ENCODE measurements around the gene GNAS-AS1.

The GNAS-AS1 gene

DNA sequence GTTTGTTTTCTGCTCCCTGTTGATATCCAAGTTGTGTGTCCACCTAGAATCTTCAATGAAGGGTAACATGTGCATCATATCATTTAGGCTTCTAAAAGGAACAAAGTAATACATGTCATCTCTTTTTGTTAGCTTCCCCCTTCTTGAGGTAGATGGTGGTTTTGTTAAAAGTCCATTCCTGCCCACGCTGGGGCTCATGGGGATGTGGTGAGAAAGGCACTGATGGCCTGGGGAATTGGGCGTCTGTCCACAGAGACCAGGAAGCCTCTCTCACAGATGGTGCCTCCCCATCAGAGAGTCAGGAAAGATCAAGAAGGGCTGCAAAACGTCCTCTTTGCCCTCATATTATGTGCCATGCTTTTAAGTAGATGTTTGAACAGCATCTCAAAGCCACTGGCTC lies 34.3 kb upstream of the GNAS-AS1 start:
- no peak overlapping the region for H3K23ac ChIP-seq (ENCODE audit: low read length in 2 of 2)
- DNase-seq, result no peak
- H3K4me3 ChIP-seq (ENCODE audit: insufficient read depth in 1 of 2, low read depth in 1 of 2, low read length in 2 of 2), result no peak overlapping the region
- no peak overlapping the region for H2BK12ac ChIP-seq (ENCODE audit: low read length in 2 of 2)
- H2BK15ac ChIP-seq (ENCODE audit: low read depth, poor library complexity, severe bottlenecking), result no peak overlapping the region
- H3K36me3 ChIP-seq (ENCODE audit: control insufficient read depth in 1 of 2, insufficient read depth in 2 of 2, low read depth in 1 of 2, low read length in 2 of 2), result peaks cover 0 to 4% of the 10 kb centered on the region in 2 experiments
- no peaks in the 10 kb centered on the region for H3K27me3 ChIP-seq (ENCODE audit: control insufficient read depth in 1 of 2, insufficient read depth in 1 of 2, low read length in 2 of 2)
- WGBS, result 92% methylated on average over 3 of the region's 3 CpGs
- no peak overlapping the region for H4K91ac ChIP-seq (ENCODE audit: low read length)
- H3K18ac ChIP-seq (ENCODE audit: low read depth in 1 of 2, low read length in 2 of 2), result no peak overlapping the region
- no peak overlapping the region for H3K14ac ChIP-seq (ENCODE audit: low read length in 2 of 2)
- H2BK5ac ChIP-seq (ENCODE audit: low read depth, low read length, poor library complexity, severe bottlenecking), result no peak overlapping the region
- H3K4me2 ChIP-seq (ENCODE audit: low read length, poor library complexity, severe bottlenecking), result no peak overlapping the region
- no peak overlapping the region for H3K9ac ChIP-seq (ENCODE audit: low read length)
- H2AK5ac ChIP-seq (ENCODE audit: low read length, severe bottlenecking), result no peak overlapping the region
- H3K27ac ChIP-seq (ENCODE audit: low read length, poor library complexity, severe bottlenecking), result no peak overlapping the region
- H3K9me3 ChIP-seq (ENCODE audit: control insufficient read depth, low read length), result no peaks in the 10 kb centered on the region
- H2AFZ ChIP-seq (ENCODE audit: low read depth, low read length), result no peak overlapping the region
- no peak overlapping the region for H2BK120ac ChIP-seq (ENCODE audit: low read depth, low read length)
- H3K4me1 ChIP-seq (ENCODE audit: control insufficient read depth, insufficient read depth, low read depth, low read length), result peaks cover 14% of the 10 kb centered on the region
- no peak overlapping the region for H3K4ac ChIP-seq (ENCODE audit: low read depth in 1 of 2, low read length in 2 of 2)
- no peak overlapping the region for H4K8ac ChIP-seq (ENCODE audit: low read length)
- peaks cover 7% of the 10 kb centered on the region for H3K79me1 ChIP-seq (replicated peaks; ENCODE audit: low read length, poor library complexity, severe bottlenecking)

DNA sequence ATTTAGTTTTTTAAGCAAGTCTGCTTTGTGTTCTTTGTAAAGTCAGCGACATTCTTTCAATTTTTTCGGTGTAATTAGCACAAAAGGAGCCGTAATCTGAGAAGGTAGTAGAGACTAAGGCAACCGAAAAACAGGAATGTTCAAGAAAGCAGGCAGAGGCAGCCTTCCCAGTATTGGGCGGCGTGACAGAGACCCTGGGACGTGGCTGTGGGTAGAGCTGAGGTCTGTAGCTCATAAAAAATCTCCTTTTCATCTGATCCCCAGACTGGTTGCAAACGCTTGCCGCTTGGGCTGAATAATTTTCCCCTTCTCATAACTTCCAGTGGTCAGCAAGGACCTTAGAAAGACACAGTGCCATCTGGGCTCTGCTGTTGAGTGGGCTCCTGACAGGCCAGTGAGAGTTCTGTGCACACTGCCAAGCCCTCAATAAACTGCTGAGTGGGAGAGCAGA lies 32.6 kb upstream of the GNAS-AS1 start:
- Histone ChIP-seq H2BK12ac (ENCODE audit: low read length in 2 of 2) (no peak overlapping the region), H2BK15ac (ENCODE audit: low read depth, poor library complexity, severe bottlenecking) (no peak overlapping the region), H3K9ac (ENCODE audit: low read length) (no peak overlapping the region), H3K9me3 (ENCODE audit: control insufficient read depth, low read length) (no peaks in the 10 kb centered on the region), H3K79me1 (replicated peaks; ENCODE audit: low read length, poor library complexity, severe bottlenecking) (peaks cover 3% of the 10 kb centered on the region), H3K27ac (ENCODE audit: low read length, poor library complexity, severe bottlenecking) (peak overlapping the region; percentile 13), H3K4me1 (ENCODE audit: control insufficient read depth, insufficient read depth, low read depth, low read length) (peaks cover 8% of the 10 kb centered on the region), H3K36me3 (ENCODE audit: control insufficient read depth in 1 of 2, insufficient read depth in 2 of 2, low read depth in 1 of 2, low read length in 2 of 2) (no peaks in the 10 kb centered on the region), H2AK5ac (ENCODE audit: low read length, severe bottlenecking) (no peak overlapping the region), H2BK5ac (ENCODE audit: low read depth, low read length, poor library complexity, severe bottlenecking) (no peak overlapping the region), H3K23ac (ENCODE audit: low read length in 2 of 2) (peak overlapping the region in 1 of 2 experiments; percentile 3), H2AFZ (ENCODE audit: low read depth, low read length) (no peak overlapping the region), H4K8ac (ENCODE audit: low read length) (no peak overlapping the region), H2BK120ac (ENCODE audit: low read depth, low read length) (no peak overlapping the region), H3K18ac (ENCODE audit: low read depth in 1 of 2, low read length in 2 of 2) (no peak overlapping the region), H3K4me3 (ENCODE audit: insufficient read depth in 1 of 2, low read depth in 1 of 2, low read length in 2 of 2) (no peak overlapping the region), H3K4me2 (ENCODE audit: low read length, poor library complexity, severe bottlenecking) (no peak overlapping the region), H3K14ac (ENCODE audit: low read length in 2 of 2) (no peak overlapping the region), H3K27me3 (ENCODE audit: control insufficient read depth in 1 of 2, insufficient read depth in 1 of 2, low read length in 2 of 2) (peaks cover 3 to 8% of the 10 kb centered on the region in 2 experiments), H4K91ac (ENCODE audit: low read length) (no peak overlapping the region), H3K4ac (ENCODE audit: low read depth in 1 of 2, low read length in 2 of 2) (no peak overlapping the region)
- 34% methylated on average over 9 of the region's 9 CpGs for WGBS
- DNase-seq, result no peak

DNA sequence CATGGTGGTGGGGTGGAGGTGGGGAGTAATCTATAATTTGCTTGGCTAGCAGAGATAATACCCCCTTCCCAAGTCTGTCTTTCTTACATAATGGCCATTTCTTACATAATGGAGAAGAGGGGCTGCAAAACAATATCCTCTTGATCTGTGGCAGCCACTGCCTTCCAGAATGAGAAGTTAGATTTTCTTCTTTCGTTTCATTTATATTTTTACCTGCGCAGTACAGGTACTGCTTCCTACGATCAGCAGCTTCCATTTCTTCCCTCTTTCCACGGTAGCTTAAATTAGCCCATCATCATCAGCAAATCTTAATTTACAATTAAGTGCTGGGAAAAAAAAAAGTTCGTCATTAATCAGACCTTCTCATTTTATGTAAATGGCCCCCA lies 32.0 kb upstream of the GNAS-AS1 start:
- H3K23ac ChIP-seq (ENCODE audit: low read length in 2 of 2), result no peak overlapping the region
- H2BK5ac ChIP-seq (ENCODE audit: low read depth, low read length, poor library complexity, severe bottlenecking), result no peak overlapping the region
- H3K27ac ChIP-seq (ENCODE audit: low read length, poor library complexity, severe bottlenecking), result no peak overlapping the region
- no peak for DNase-seq
- H3K18ac ChIP-seq (ENCODE audit: low read depth in 1 of 2, low read length in 2 of 2), result no peak overlapping the region
- no peak overlapping the region for H3K4me2 ChIP-seq (ENCODE audit: low read length, poor library complexity, severe bottlenecking)
- no peak overlapping the region for H3K4ac ChIP-seq (ENCODE audit: low read depth in 1 of 2, low read length in 2 of 2)
- no peak overlapping the region for H3K4me3 ChIP-seq (ENCODE audit: insufficient read depth in 1 of 2, low read depth in 1 of 2, low read length in 2 of 2)
- no peak overlapping the region for H2BK120ac ChIP-seq (ENCODE audit: low read depth, low read length)
- peaks cover 3 to 8% of the 10 kb centered on the region in 2 experiments for H3K27me3 ChIP-seq (ENCODE audit: control insufficient read depth in 1 of 2, insufficient read depth in 1 of 2, low read length in 2 of 2)
- H3K79me1 ChIP-seq (replicated peaks; ENCODE audit: low read length, poor library complexity, severe bottlenecking), result no peaks in the 10 kb centered on the region
- no peaks in the 10 kb centered on the region for H3K9me3 ChIP-seq (ENCODE audit: control insufficient read depth, low read length)
- H4K91ac ChIP-seq (ENCODE audit: low read length), result no peak overlapping the region
- 93% methylated on average over 5 of the region's 5 CpGs for WGBS
- H4K8ac ChIP-seq (ENCODE audit: low read length), result no peak overlapping the region
- H2BK12ac ChIP-seq (ENCODE audit: low read length in 2 of 2), result no peak overlapping the region
- no peak overlapping the region for H2AFZ ChIP-seq (ENCODE audit: low read depth, low read length)
- peaks cover 5% of the 10 kb centered on the region for H3K4me1 ChIP-seq (ENCODE audit: control insufficient read depth, insufficient read depth, low read depth, low read length)
- no peak overlapping the region for H3K9ac ChIP-seq (ENCODE audit: low read length)
- H2BK15ac ChIP-seq (ENCODE audit: low read depth, poor library complexity, severe bottlenecking), result no peak overlapping the region
- no peak overlapping the region for H2AK5ac ChIP-seq (ENCODE audit: low read length, severe bottlenecking)
- H3K14ac ChIP-seq (ENCODE audit: low read length in 2 of 2), result no peak overlapping the region
- no peaks in the 10 kb centered on the region for H3K36me3 ChIP-seq (ENCODE audit: control insufficient read depth in 1 of 2, insufficient read depth in 2 of 2, low read depth in 1 of 2, low read length in 2 of 2)

DNA sequence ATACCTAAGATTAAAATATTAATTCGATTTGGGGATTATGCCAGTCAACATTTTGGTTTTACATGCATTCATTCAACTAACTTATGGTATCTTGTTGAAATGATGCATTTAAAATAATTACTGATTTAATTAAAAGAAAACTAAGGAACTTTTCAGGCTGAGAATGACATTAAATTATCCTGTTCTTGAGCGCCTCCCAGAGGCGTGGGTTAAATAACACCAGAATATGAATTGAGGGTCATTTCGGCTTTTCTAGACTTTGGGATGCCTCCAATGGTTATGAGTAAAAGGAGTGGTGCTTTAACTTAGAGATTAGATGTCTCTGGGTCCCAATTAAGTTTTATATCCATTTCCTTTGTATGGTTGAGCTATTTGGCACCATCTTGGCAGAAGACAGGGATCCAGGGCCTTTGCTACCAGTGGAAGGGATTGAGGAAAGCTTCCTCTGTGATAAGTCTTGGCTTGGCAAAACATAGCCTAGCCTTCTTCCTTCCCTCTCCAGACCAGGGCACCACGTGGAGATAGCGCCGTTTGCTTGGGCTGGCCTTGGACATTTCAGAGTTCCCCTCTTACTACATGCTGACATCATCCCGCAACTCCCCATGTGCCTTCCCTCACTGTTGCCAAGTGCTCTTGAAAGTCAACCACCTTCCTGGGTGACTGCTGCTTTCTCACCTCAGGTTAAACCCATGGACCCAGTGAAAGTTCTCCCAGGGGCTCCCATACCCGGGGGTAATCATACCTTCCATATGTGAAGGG lies 30.5 kb upstream of the GNAS-AS1 start:
- Histone ChIP-seq H3K27me3 (ENCODE audit: control insufficient read depth in 1 of 2, insufficient read depth in 1 of 2, low read length in 2 of 2) (peaks cover 3 to 8% of the 10 kb centered on the region in 2 experiments), H3K9me3 (ENCODE audit: control insufficient read depth, low read length) (no peaks in the 10 kb centered on the region), H4K8ac (ENCODE audit: low read length) (no peak overlapping the region), H3K79me1 (replicated peaks; ENCODE audit: low read length, poor library complexity, severe bottlenecking) (no peaks in the 10 kb centered on the region), H3K4me1 (ENCODE audit: control insufficient read depth, insufficient read depth, low read depth, low read length) (peaks cover 5% of the 10 kb centered on the region), H3K23ac (ENCODE audit: low read length in 2 of 2) (no peak overlapping the region), H3K4me3 (ENCODE audit: insufficient read depth in 1 of 2, low read depth in 1 of 2, low read length in 2 of 2) (no peak overlapping the region), H3K36me3 (ENCODE audit: control insufficient read depth in 1 of 2, insufficient read depth in 2 of 2, low read depth in 1 of 2, low read length in 2 of 2) (no peaks in the 10 kb centered on the region), H3K4me2 (ENCODE audit: low read length, poor library complexity, severe bottlenecking) (no peak overlapping the region), H2BK120ac (ENCODE audit: low read depth, low read length) (no peak overlapping the region), H2AK5ac (ENCODE audit: low read length, severe bottlenecking) (no peak overlapping the region), H3K18ac (ENCODE audit: low read depth in 1 of 2, low read length in 2 of 2) (no peak overlapping the region), H4K91ac (ENCODE audit: low read length) (no peak overlapping the region), H2BK12ac (ENCODE audit: low read length in 2 of 2) (no peak overlapping the region), H2BK5ac (ENCODE audit: low read depth, low read length, poor library complexity, severe bottlenecking) (no peak overlapping the region), H2BK15ac (ENCODE audit: low read depth, poor library complexity, severe bottlenecking) (no peak overlapping the region), H3K9ac (ENCODE audit: low read length) (no peak overlapping the region), H3K4ac (ENCODE audit: low read depth in 1 of 2, low read length in 2 of 2) (no peak overlapping the region), H2AFZ (ENCODE audit: low read depth, low read length) (no peak overlapping the region), H3K27ac (ENCODE audit: low read length, poor library complexity, severe bottlenecking) (no peak overlapping the region), H3K14ac (ENCODE audit: low read length in 2 of 2) (no peak overlapping the region)
- no peak for DNase-seq
- 85% methylated on average over 8 of the region's 9 CpGs for WGBS
